Vagina (tissue), 2 donors: ENCODE results near the gene ADK. TPM values are rescaled to one million over a fixed set of nuclear protein-coding genes. Genes with fewer than 3 reads are reported as not detected.

Source experiments
- DNase-seq, 2 donors: peaks; one replicate each; pipeline ENCODE4 v3.0.0-alpha.2; 2017; ENCODE audit errors: extremely low spot score in 2 of 2
- H3K27ac ChIP-seq: fragments of 200-600 bp; sonication (generic); one replicate; pipeline ENCODE4 v1.5.1; 2019
- H3K27me3 ChIP-seq: fragments of 200-600 bp; sonication (generic); one replicate; pipeline ENCODE4 v1.5.1; 2019
- H3K36me3 ChIP-seq, 2 donors: fragments of 200-600 bp; sonication (generic); one replicate each; pipeline ENCODE4 v1.5.1; 2017 to 2019
- H3K4me1 ChIP-seq: fragments of 200-600 bp; sonication (generic); one replicate; pipeline ENCODE4 v1.5.1; 2019
- H3K4me3 ChIP-seq, 2 donors: fragments of 200-600 bp; sonication (generic); 1 replicate in 1 of 2; 2 replicates in 1 of 2; pipeline ENCODE4 v1.5.1; 2016 to 2019
- H3K9me3 ChIP-seq: fragments of 200-600 bp; sonication (generic); one replicate; pipeline ENCODE4 v1.5.1; 2019
- POLR2A ChIP-seq, 2 donors: fragments of 450-650 bp; IDR thresholded peaks; one replicate each; pipeline ENCODE4 v1.6.1; 2017; ENCODE audit warnings: antibody characterized with exemption in 2 of 2, mild to moderate bottlenecking in 2 of 2, moderate library complexity in 2 of 2
- POLR2AphosphoS5 ChIP-seq, 2 donors: sonication (generic); formaldehyde crosslinking; IDR thresholded peaks; one replicate each; pipeline ENCODE4 v1.9.0; 2017; ENCODE audit warnings: antibody characterized with exemption in 2 of 2, mild to moderate bottlenecking in 2 of 2, low read depth in 1 of 2; ENCODE audit not compliant: insufficient read depth in 1 of 2
- intact Hi-C: fragments of 100-400 bp; cut with DNase I; formaldehyde crosslinking; loops from one replicate; pipeline ENCODE4 v1.15.1; 2023
- total RNA-seq: library from RNA; depleted of rRNA; stranded (reverse); fragments of >200 nt; gene quantifications from one replicate; pipeline ENCODE4 v1.2.3, GENCODE V29; 2016
- TF ChIP-seq, protein P1 (sequence below), 3 experiments: fragments of 450-650 bp in 2 of 3; fragments of 200-600 bp in 1 of 3; sonication (generic) in 1 of 3; IDR thresholded peaks; one replicate each; pipeline ENCODE4 v1.5.1; 2017 to 2019; ENCODE audit warnings: antibody characterized with exemption in 3 of 3, mild to moderate bottlenecking in 2 of 3, moderate library complexity in 2 of 3

The ADK gene
- total RNA-seq, 1 donor from 2014 or later: 46.2 TPM

GRCh38 chr10:74480778-74481177, 329.8 kb downstream of the ADK start:
- H3K9me3 ChIP-seq: no peaks in the 10 kb centered on the region
- no peak overlapping the region for H3K27ac ChIP-seq
- H3K4me1 ChIP-seq: no peaks in the 10 kb centered on the region
- no peaks in the 10 kb centered on the region for H3K27me3 ChIP-seq
- intact Hi-C loops: no loop called here
- TF ChIP-seq POLR2A (IDR thresholded peaks at IDR 0.05) (no peak), POLR2AphosphoS5 (IDR thresholded peaks at IDR 0.05; ENCODE audit: insufficient read depth in 1 of 2, low read depth in 1 of 2) (no peak)
- TF ChIP-seq, protein P1, sequence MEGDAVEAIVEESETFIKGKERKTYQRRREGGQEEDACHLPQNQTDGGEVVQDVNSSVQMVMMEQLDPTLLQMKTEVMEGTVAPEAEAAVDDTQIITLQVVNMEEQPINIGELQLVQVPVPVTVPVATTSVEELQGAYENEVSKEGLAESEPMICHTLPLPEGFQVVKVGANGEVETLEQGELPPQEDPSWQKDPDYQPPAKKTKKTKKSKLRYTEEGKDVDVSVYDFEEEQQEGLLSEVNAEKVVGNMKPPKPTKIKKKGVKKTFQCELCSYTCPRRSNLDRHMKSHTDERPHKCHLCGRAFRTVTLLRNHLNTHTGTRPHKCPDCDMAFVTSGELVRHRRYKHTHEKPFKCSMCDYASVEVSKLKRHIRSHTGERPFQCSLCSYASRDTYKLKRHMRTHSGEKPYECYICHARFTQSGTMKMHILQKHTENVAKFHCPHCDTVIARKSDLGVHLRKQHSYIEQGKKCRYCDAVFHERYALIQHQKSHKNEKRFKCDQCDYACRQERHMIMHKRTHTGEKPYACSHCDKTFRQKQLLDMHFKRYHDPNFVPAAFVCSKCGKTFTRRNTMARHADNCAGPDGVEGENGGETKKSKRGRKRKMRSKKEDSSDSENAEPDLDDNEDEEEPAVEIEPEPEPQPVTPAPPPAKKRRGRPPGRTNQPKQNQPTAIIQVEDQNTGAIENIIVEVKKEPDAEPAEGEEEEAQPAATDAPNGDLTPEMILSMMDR (IDR thresholded peaks at IDR 0.05): no peak
- no peak overlapping the region for H3K4me3 ChIP-seq
- no peaks in the 10 kb centered on the region for H3K36me3 ChIP-seq
- DNase-seq: no peak

- no peak overlapping the region for H3K4me3 ChIP-seq
- no peaks in the 10 kb centered on the region for H3K4me1 ChIP-seq
- H3K27me3 ChIP-seq: no peaks in the 10 kb centered on the region
- no peaks in the 10 kb centered on the region for H3K36me3 ChIP-seq
- H3K9me3 ChIP-seq: no peaks in the 10 kb centered on the region
- no peak overlapping the region for H3K27ac ChIP-seq
- DNase-seq: no peak
- no peak for TF ChIP-seq POLR2A (IDR thresholded peaks at IDR 0.05)
- TF ChIP-seq, protein P1 (IDR thresholded peaks at IDR 0.05): no peak
- no peak for TF ChIP-seq POLR2AphosphoS5 (IDR thresholded peaks at IDR 0.05; ENCODE audit: insufficient read depth in 1 of 2, low read depth in 1 of 2)
- intact Hi-C loops: no loop called here
Measured at GRCh38 chr10:74483356-74483755, 332.3 kb downstream of the ADK start.

DNA sequence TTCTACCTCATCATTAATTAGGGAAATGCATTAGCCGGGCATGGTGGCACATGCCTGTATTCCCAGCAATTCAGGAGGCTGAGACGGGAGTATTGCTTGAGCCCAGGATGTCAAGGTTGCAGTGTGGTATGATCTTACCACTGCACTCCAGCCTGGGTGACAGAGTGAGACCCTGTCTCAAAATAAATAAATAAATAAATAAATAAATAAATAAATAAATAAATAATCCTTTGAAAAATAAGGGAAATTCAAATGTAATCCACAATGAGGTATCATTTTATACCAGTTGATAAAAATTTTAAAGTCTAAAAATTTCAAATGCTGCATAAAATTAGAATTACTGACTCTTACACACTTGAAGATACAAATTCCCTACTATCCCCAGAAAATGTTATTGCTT, 334.3 kb downstream of the ADK start:
- H3K4me3 ChIP-seq: no peak overlapping the region
- no peak for DNase-seq
- no peak overlapping the region for H3K27ac ChIP-seq
- no peaks in the 10 kb centered on the region for H3K4me1 ChIP-seq
- no peaks in the 10 kb centered on the region for H3K9me3 ChIP-seq
- intact Hi-C loops: no loop called here
- no peaks in the 10 kb centered on the region for H3K27me3 ChIP-seq
- TF ChIP-seq, protein P1 (IDR thresholded peaks at IDR 0.05): no peak
- TF ChIP-seq POLR2AphosphoS5 (IDR thresholded peaks at IDR 0.05; ENCODE audit: insufficient read depth in 1 of 2, low read depth in 1 of 2) (no peak), POLR2A (IDR thresholded peaks at IDR 0.05) (no peak)
- H3K36me3 ChIP-seq: no peaks in the 10 kb centered on the region

DNA sequence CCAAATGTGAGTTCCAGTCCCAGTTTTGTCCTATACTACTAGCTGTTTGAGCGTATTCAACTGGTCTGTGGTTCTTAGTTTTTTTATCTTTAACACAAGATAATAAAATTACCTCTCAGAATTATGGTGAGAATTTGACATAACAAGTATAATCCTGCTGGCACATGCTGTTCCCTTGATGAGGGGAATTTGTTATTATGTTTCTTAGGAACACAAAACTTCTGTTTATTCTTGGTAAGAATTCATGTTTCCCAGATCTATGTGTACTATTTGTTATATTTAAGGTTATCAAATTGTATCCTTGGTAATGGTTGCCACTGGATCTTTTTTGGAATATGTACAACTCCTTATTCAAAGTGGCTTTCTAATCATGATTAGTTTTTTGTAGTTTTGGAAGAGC, 335.6 kb downstream of the ADK start:
- intact Hi-C loops: no loop called here
- H3K27ac ChIP-seq: no peak overlapping the region
- H3K36me3 ChIP-seq: no peaks in the 10 kb centered on the region
- no peak for TF ChIP-seq POLR2A (IDR thresholded peaks at IDR 0.05)
- TF ChIP-seq, protein P1 (IDR thresholded peaks at IDR 0.05): no peak
- TF ChIP-seq POLR2AphosphoS5 (IDR thresholded peaks at IDR 0.05; ENCODE audit: insufficient read depth in 1 of 2, low read depth in 1 of 2): no peak
- no peak for DNase-seq
- no peaks in the 10 kb centered on the region for H3K27me3 ChIP-seq
- no peaks in the 10 kb centered on the region for H3K4me1 ChIP-seq
- H3K9me3 ChIP-seq: no peaks in the 10 kb centered on the region
- H3K4me3 ChIP-seq: no peak overlapping the region

DNA sequence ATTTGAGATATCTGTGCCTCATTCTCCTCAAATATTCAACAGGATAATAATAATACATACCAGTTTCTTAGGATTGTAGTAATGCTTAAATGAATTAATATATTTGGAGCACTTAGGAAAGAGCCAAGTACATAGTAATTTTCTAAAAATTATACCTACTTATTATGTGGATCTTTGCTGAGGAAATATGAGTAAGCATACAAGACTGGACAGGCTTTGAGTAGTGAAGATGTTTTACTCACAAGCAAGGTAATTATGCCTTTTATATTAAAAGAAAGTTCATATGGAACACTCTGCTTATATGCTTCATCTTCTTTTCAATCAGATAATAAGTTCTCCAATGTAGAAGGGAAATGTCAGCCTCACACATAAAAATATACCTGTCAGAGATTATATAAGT, 337.9 kb downstream of the ADK start:
- no peak for DNase-seq
- no peak overlapping the region for H3K27ac ChIP-seq
- no peaks in the 10 kb centered on the region for H3K9me3 ChIP-seq
- no peak overlapping the region for H3K4me3 ChIP-seq
- TF ChIP-seq, protein P1 (IDR thresholded peaks at IDR 0.05): no peak
- TF ChIP-seq POLR2A (IDR thresholded peaks at IDR 0.05) (no peak), POLR2AphosphoS5 (IDR thresholded peaks at IDR 0.05; ENCODE audit: insufficient read depth in 1 of 2, low read depth in 1 of 2) (no peak)
- H3K36me3 ChIP-seq: no peaks in the 10 kb centered on the region
- no peaks in the 10 kb centered on the region for H3K27me3 ChIP-seq
- intact Hi-C loops: no loop called here
- H3K4me1 ChIP-seq: no peaks in the 10 kb centered on the region
